Ecto neural progenitor cell (in vitro differentiated cells): ENCODE results near the gene HCN1.

Source experiments
- DNase-seq: peaks from one replicate; pipeline ENCODE4 v3.0.0-alpha.2; 2018; ENCODE audit warnings: low spot score

The HCN1 gene

GRCh38 chr5:45288746-45289145 is 407.4 kb downstream of the HCN1 start:
- no peak for DNase-seq

GRCh38 chr5:45284436-45284835 is 411.7 kb downstream of the HCN1 start:
- DNase-seq, result no peak

- DNase-seq, result no peak
Measured at GRCh38 chr5:45281081-45281480, 415.1 kb downstream of the HCN1 start.

GRCh38 chr5:45279109-45279508 is 417.1 kb downstream of the HCN1 start:
- DNase-seq, result no peak

- no peak for DNase-seq
Measured at GRCh38 chr5:45277860-45278259, 418.3 kb downstream of the HCN1 start.

- DNase-seq, result no peak
Measured at GRCh38 chr5:45274241-45274640, 421.9 kb downstream of the HCN1 start.

GRCh38 chr5:45271626-45272025 is 424.6 kb downstream of the HCN1 start:
- no peak for DNase-seq

- DNase-seq, result no peak
Measured at GRCh38 chr5:45264447-45264846, 431.7 kb downstream of the HCN1 start.

- no peak for DNase-seq
Measured at GRCh38 chr5:45262061-45262590, 434.1 kb downstream of the HCN1 start.

GRCh38 chr5:45261125-45261524 is 435.1 kb downstream of the HCN1 start:
- no peak for DNase-seq

- no peak for DNase-seq
Measured at GRCh38 chr5:45260292-45260691, 435.9 kb downstream of the HCN1 start.

- DNase-seq, result no peak
Measured at GRCh38 chr5:45252978-45253377, 443.2 kb downstream of the HCN1 start.

GRCh38 chr5:45252541-45252940 is 443.6 kb downstream of the HCN1 start:
- no peak for DNase-seq

- DNase-seq, result no peak
Measured at GRCh38 chr5:45225571-45226031, 470.6 kb downstream of the HCN1 start.

- DNase-seq, result no peak
Measured at GRCh38 chr5:45205403-45205961, 490.7 kb downstream of the HCN1 start.
